Stimulated activated CD8-positive, alpha-beta memory T cell treated with anti-CD3 and anti-CD28 coated beads, Interleukin-2, amount 100 ng/mL, for 48 hours (primary cell): ENCODE data around the gene PLXNA4.

ENCODE experiments used
- DNase-seq, 2 donors: peaks; one replicate each; pipeline ENCODE4 v3.0.0-alpha.2; 2020; ENCODE audit warnings: low read depth in 2 of 2

Gene PLXNA4

GRCh38 chr7:132149436-132150304 is 426.6 kb downstream of the PLXNA4 start:
- no peak for DNase-seq

- DNase-seq = no peak
Observed at GRCh38 chr7:132148876-132149275, 427.4 kb downstream of the PLXNA4 start.

- no peak for DNase-seq
Observed at GRCh38 chr7:132145466-132145865, 430.8 kb downstream of the PLXNA4 start.

GRCh38 chr7:132145063-132145462 is 431.2 kb downstream of the PLXNA4 start:
- no peak for DNase-seq

- no peak for DNase-seq
Observed at GRCh38 chr7:132142006-132142405, 434.3 kb downstream of the PLXNA4 start.

- no peak for DNase-seq
Observed at GRCh38 chr7:132141109-132141508, 435.2 kb downstream of the PLXNA4 start.

GRCh38 chr7:132140341-132140740 is 435.9 kb downstream of the PLXNA4 start:
- no peak for DNase-seq

- DNase-seq = no peak
Observed at GRCh38 chr7:132138817-132139216, 437.5 kb downstream of the PLXNA4 start.

GRCh38 chr7:132137681-132138080 is 438.6 kb downstream of the PLXNA4 start:
- no peak for DNase-seq

- no peak for DNase-seq
Observed at GRCh38 chr7:132135746-132136385, 440.4 kb downstream of the PLXNA4 start.

- DNase-seq = no peak
Observed at GRCh38 chr7:132134814-132135445, 441.3 kb downstream of the PLXNA4 start.

- DNase-seq = no peak
Observed at GRCh38 chr7:132133501-132133900, 442.8 kb downstream of the PLXNA4 start.

- no peak for DNase-seq
Observed at GRCh38 chr7:132131196-132131595, 445.1 kb downstream of the PLXNA4 start.

- no peak for DNase-seq
Observed at GRCh38 chr7:132130497-132130896, 445.8 kb downstream of the PLXNA4 start.

GRCh38 chr7:132125872-132126595 is 450.2 kb downstream of the PLXNA4 start:
- no peak for DNase-seq

- no peak for DNase-seq
Observed at GRCh38 chr7:132125096-132125495, 451.2 kb downstream of the PLXNA4 start.

- no peak for DNase-seq
Observed at GRCh38 chr7:132124575-132124974, 451.7 kb downstream of the PLXNA4 start.

- no peak for DNase-seq
Observed at GRCh38 chr7:132123773-132124172, 452.5 kb downstream of the PLXNA4 start.

GRCh38 chr7:132122901-132123300 is 453.4 kb downstream of the PLXNA4 start:
- no peak for DNase-seq

- DNase-seq = no peak
Observed at GRCh38 chr7:132121987-132122386, 454.3 kb downstream of the PLXNA4 start.

- DNase-seq = no peak
Observed at GRCh38 chr7:132118641-132119040, 457.6 kb downstream of the PLXNA4 start.

GRCh38 chr7:132117636-132118035 is 458.6 kb downstream of the PLXNA4 start:
- no peak for DNase-seq
